Umbilical cord (tissue), 2 donors: Measurements from ENCODE around the gene ADPRHL1. TPM values are rescaled to one million over a fixed set of nuclear protein-coding genes. Genes with fewer than 3 reads are reported as not detected.

Experiments used
- DNase-seq: peaks from one replicate; pipeline ENCODE4 v3.0.0-alpha.2; 2015; ENCODE audit warnings: low spot score
- total RNA-seq: library from RNA; depleted of rRNA; stranded (reverse); fragments of >200 nt; gene quantifications from one replicate; pipeline ENCODE4 v1.2.3, GENCODE V29; 2014; ENCODE audit warnings: low replicate concordance; ENCODE audit not compliant: insufficient read depth

Gene ADPRHL1
- total RNA-seq, 1 donor from 2014 or later = 1.7 TPM

GRCh38 chr13:113417008-113417751 is 36.1 kb downstream of the ADPRHL1 start:
- DNase-seq = no peak

GRCh38 chr13:113415825-113416224 is 37.5 kb downstream of the ADPRHL1 start:
- no peak for DNase-seq

GRCh38 chr13:113415032-113415431 is 38.3 kb downstream of the ADPRHL1 start:
- no peak for DNase-seq

- no peak for DNase-seq
These were observed 39.0 kb downstream of the ADPRHL1 start for GRCh38 chr13:113414335-113414734.

- peak; percentile 17 for DNase-seq
These were observed 39.4 kb downstream of the ADPRHL1 start for GRCh38 chr13:113413898-113414282.

- DNase-seq = peak; percentile 10
These were observed 40.0 kb downstream of the ADPRHL1 start for GRCh38 chr13:113413178-113413897.

GRCh38 chr13:113412440-113412839 is 40.8 kb downstream of the ADPRHL1 start:
- no peak for DNase-seq

GRCh38 chr13:113411216-113412023 is 41.9 kb downstream of the ADPRHL1 start:
- peak; percentile 54 for DNase-seq

- DNase-seq = no peak
These were observed 42.7 kb downstream of the ADPRHL1 start for GRCh38 chr13:113410472-113411201.

GRCh38 chr13:113408562-113408961 is 44.7 kb downstream of the ADPRHL1 start:
- DNase-seq = no peak

- no peak for DNase-seq
These were observed 45.5 kb downstream of the ADPRHL1 start for GRCh38 chr13:113407531-113408393.

GRCh38 chr13:113407103-113407530 is 46.2 kb downstream of the ADPRHL1 start:
- no peak for DNase-seq

GRCh38 chr13:113406321-113407102 is 46.8 kb downstream of the ADPRHL1 start:
- no peak for DNase-seq

- no peak for DNase-seq
These were observed 47.6 kb downstream of the ADPRHL1 start for GRCh38 chr13:113405481-113406300.

- no peak for DNase-seq
These were observed 48.4 kb downstream of the ADPRHL1 start for GRCh38 chr13:113404723-113405471.

- DNase-seq = no peak
These were observed 48.9 kb downstream of the ADPRHL1 start for GRCh38 chr13:113404366-113404722.

GRCh38 chr13:113403255-113404104 is 49.8 kb downstream of the ADPRHL1 start:
- no peak for DNase-seq
